GM12874 (cell line): ENCODE measurements around the gene KIF21A.

Experiments used
- TF ChIP-seq, protein P1 (sequence below): IDR thresholded peaks from 2 replicates; pipeline ENCODE4 v1.5.1; 2011; ENCODE audit warnings: low read depth, mild to moderate bottlenecking, control low read depth, low read length, moderate library complexity; ENCODE audit not compliant: insufficient read depth

KIF21A gene

GRCh38 chr12:39412210-39412609 is 30.7 kb downstream of the KIF21A start:
- TF ChIP-seq, protein P1, sequence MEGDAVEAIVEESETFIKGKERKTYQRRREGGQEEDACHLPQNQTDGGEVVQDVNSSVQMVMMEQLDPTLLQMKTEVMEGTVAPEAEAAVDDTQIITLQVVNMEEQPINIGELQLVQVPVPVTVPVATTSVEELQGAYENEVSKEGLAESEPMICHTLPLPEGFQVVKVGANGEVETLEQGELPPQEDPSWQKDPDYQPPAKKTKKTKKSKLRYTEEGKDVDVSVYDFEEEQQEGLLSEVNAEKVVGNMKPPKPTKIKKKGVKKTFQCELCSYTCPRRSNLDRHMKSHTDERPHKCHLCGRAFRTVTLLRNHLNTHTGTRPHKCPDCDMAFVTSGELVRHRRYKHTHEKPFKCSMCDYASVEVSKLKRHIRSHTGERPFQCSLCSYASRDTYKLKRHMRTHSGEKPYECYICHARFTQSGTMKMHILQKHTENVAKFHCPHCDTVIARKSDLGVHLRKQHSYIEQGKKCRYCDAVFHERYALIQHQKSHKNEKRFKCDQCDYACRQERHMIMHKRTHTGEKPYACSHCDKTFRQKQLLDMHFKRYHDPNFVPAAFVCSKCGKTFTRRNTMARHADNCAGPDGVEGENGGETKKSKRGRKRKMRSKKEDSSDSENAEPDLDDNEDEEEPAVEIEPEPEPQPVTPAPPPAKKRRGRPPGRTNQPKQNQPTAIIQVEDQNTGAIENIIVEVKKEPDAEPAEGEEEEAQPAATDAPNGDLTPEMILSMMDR: no peak

DNA sequence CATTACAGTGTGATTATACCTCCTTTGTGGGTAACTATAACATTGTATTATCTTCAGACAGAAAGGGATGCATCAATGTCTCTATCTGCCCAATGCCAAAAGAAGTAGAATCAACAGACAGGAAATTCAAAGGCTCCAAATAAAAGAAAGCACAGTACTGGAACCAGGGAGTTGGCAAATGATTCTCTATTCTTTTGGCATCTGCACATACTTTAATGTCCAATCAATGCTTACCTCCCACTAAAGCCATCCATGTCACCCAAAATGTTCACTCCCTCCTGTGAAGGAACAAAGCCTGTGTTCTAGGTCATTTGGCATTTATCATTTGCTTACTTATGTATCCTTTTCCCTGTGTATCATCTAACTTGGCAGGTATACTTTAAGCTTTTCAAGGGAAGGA is 36.7 kb downstream of the KIF21A start:
- TF ChIP-seq, protein P1: no peak

DNA sequence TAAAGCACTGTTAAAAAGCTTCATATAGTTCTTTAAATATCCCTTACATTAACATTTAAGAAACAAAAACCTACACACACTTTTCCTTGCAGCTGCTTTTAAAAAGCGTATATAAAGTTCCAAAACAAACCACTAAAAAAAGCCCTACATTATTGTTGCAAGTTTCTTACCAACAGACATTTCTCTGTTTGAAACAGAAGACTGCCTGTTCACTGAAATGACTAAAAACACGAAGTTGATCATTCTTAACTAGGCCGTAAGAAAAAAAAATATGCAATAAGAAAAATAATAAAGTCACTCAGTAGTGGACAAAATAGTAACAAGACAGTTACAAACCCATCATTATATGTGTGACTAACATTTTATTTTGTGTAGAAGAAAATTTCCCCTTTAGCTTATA is 37.3 kb downstream of the KIF21A start:
- TF ChIP-seq, protein P1: no peak

DNA sequence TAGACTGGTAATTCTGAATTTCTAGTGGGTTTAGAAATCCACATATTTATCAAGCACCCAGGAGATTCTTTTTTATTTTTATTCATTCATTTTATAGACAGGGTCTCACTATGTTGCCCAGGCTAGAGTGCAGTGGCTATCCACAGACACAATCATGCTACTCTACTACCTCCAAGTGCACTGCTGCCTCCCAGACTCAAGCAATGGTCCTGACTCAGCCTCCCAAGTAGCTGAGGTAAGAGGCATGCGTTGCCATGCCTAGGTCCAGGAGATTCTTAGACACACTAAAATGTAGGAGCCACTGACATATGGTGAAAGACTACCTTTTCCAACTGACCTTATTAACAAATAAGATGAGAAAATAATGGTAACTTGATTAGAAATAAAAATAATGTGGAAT is 38.9 kb downstream of the KIF21A start:
- TF ChIP-seq, protein P1: no peak

- TF ChIP-seq, protein P1: no peak
Observed at GRCh38 chr12:39403376-39403775, 39.5 kb downstream of the KIF21A start.

- TF ChIP-seq, protein P1: no peak
Observed at GRCh38 chr12:39402922-39403321, 40.0 kb downstream of the KIF21A start.

GRCh38 chr12:39401459-39401858 is 41.5 kb downstream of the KIF21A start:
- TF ChIP-seq, protein P1: no peak

GRCh38 chr12:39395866-39396265 is 47.1 kb downstream of the KIF21A start:
- TF ChIP-seq, protein P1: no peak
